PC-9 (cell line): ENCODE data around the gene TEDC2. TPM values are rescaled to one million over a fixed set of nuclear protein-coding genes. Genes with fewer than 3 reads are reported as not detected.

ENCODE experiments used
- BruUV-seq: library from RNA; stranded (reverse); fragments of 400-500 nt; replicated peaks from 2 replicates; lab custom pipeline; 2021; lab: Mats Ljungman, UMichigan
- CTCF ChIA-PET: fragments of 300-600 bp; sonication (Branson Sonifier 250); formaldehyde crosslinking; loops from one replicate; lab custom pipeline; 2022; ENCODE audit warnings: antibody characterized with exemption; lab: Charles Lee
- POLR2A ChIA-PET: fragments of 300-600 bp; sonication (Branson Sonifier 250); formaldehyde crosslinking; loops from one replicate; lab custom pipeline; 2022; ENCODE audit warnings: antibody characterized with exemption; ENCODE audit not compliant: unreplicated experiment; lab: Charles Lee
- DNase-seq, 2 experiments: peaks; one replicate each; pipeline versions ENCODE4 v3.0.0 to v3.0.0-alpha.2; 2015 to 2022; ENCODE audit warnings: mixed read lengths in 1 of 2
- H2AFZ ChIP-seq: fragments of 200-600 bp; sonication (generic); 2 replicates; pipeline ENCODE4 v1.8.1; 2017; ENCODE audit warnings: antibody characterized with exemption
- H3F3A ChIP-seq: fragments of 200-600 bp; sonication (generic); 2 replicates; pipeline ENCODE4 v1.8.1; 2017; ENCODE audit warnings: antibody characterized with exemption, mild to moderate bottlenecking, low read depth; ENCODE audit not compliant: insufficient read depth
- H3K27ac ChIP-seq: fragments of 200-600 bp; sonication (generic); 2 replicates; pipeline ENCODE4 v1.6.1; 2016; ENCODE audit warnings: mixed run types
- H3K27me3 ChIP-seq: fragments of 200-600 bp; sonication (generic); 2 replicates; pipeline ENCODE4 v1.6.1; 2016; ENCODE audit warnings: low read depth, mixed run types; ENCODE audit not compliant: insufficient read depth
- H3K36me3 ChIP-seq: fragments of 200-600 bp; sonication (generic); 2 replicates; pipeline ENCODE4 v1.6.1; 2016; ENCODE audit warnings: low read depth, mixed run types
- H3K4me1 ChIP-seq: fragments of 200-600 bp; sonication (generic); replicated peaks from 2 replicates; pipeline ENCODE4 v1.6.1; 2016; ENCODE audit warnings: mixed run types; ENCODE audit not compliant: insufficient read depth
- H3K4me2 ChIP-seq: fragments of 200-600 bp; sonication (generic); 2 replicates; pipeline ENCODE4 v1.6.1; 2017; ENCODE audit warnings: mixed run types
- H3K4me3 ChIP-seq: fragments of 200-600 bp; sonication (generic); 2 replicates; pipeline ENCODE4 v1.6.1; 2016; ENCODE audit warnings: mixed run types
- H3K79me2 ChIP-seq: fragments of 200-600 bp; sonication (generic); 2 replicates; pipeline ENCODE4 v1.6.1; 2017; ENCODE audit warnings: low read depth, mixed run types
- H3K9me2 ChIP-seq: fragments of 200-600 bp; sonication (generic); 2 replicates; pipeline ENCODE4 v1.8.1; 2017; ENCODE audit warnings: mild to moderate bottlenecking; ENCODE audit not compliant: insufficient read depth
- H3K9me3 ChIP-seq: fragments of 200-600 bp; sonication (generic); 2 replicates; pipeline ENCODE4 v1.8.1; 2016; ENCODE audit warnings: low read depth; ENCODE audit not compliant: insufficient read depth
- H4K20me1 ChIP-seq: fragments of 200-600 bp; sonication (generic); 2 replicates; pipeline ENCODE4 v1.8.1; 2017; ENCODE audit not compliant: insufficient read depth
- EZH2 ChIP-seq: fragments of 200-600 bp; sonication (generic); IDR thresholded peaks from 2 replicates; pipeline ENCODE4 v1.8.0; 2017; ENCODE audit warnings: antibody characterized with exemption, low read depth
- intact Hi-C: fragments of 100-400 bp; cut with micrococcal nuclease; formaldehyde crosslinking; loops from one replicate; pipeline ENCODE4 v1.10.0; 2022; ENCODE audit not compliant: unreplicated experiment
- total RNA-seq: library from RNA; stranded (reverse); gene quantifications from 2 replicates; pipeline ENCODE4 v1.2.3, GENCODE V29; 2021
- TF ChIP-seq, protein P1 (sequence below): fragments of 200-600 bp; sonication (generic); conservative IDR thresholded peaks from 2 replicates; pipeline ENCODE4 v1.6.1; 2017; ENCODE audit warnings: mixed run types, antibody characterized with exemption, mild to moderate bottlenecking, moderate library complexity

The TEDC2 gene
- total RNA-seq, 1 experiment from 2014 or later, result 26.3 TPM

DNA sequence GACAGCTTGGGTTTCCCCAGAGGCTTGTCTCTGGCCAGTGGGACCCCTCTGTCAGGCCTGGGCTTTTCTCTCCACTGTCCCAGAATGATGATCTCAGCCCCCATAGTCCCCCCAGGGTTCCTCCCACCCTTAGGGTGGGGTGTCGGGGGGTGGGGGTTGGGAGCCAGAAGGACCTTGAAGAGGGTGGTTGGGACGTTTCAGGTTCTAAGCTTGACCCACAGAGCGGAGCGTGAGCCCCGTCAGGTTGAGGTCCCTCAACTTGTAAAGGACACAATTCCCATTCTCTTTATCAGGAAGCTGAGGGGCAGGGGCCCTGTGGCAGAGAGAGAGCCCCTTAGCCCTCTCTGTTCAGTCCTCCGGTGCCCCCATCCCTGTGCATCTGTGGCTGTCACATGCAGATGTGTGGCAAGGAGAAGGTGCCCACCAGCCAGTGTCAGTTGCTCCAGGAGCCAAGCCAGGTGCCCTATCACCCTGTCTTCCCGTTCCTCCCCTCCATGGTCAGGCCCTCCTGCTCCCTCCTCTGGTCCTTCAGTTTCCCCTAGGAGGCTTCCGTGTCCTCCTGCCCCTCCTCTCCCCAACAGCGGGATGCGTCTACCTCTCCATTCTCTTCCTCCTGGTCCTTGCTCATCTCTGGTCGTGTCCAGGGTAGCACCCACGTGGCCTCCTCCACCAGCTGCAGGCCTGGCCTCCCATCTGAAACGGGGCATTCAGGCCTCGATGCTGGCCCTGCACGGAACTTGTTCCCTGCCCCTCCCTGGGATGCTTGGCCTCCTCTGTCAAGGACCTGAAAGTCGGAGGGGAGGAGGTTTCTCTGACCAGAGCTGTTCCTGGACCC is 9.7 kb downstream of the TEDC2 start:
- Histone ChIP-seq H3K4me2 (no peak overlapping the region; the same call in 1 of the 2 replicates), H3K9me3 (no peaks in the 10 kb centered on the region), H3K36me3 (no peaks in the 10 kb centered on the region), H3K9me2 (no peaks in the 10 kb centered on the region), H3K27ac (no peak overlapping the region), H3F3A (peaks cover 34% of the 10 kb centered on the region; the same call in 1 of the 2 replicates), H4K20me1 (peaks cover 2% of the 10 kb centered on the region; the same call in 1 of the 2 replicates), H3K27me3 (no peaks in the 10 kb centered on the region), H3K4me3 (no peak overlapping the region), H3K79me2 (peaks cover 5% of the 10 kb centered on the region; the same call in 1 of the 2 replicates), H2AFZ (no peak overlapping the region), H3K4me1 (peaks cover 19% of the 10 kb centered on the region; the same call in 1 of the 2 replicates)
- no TSS peak for BruUV-seq
- POLR2A ChIA-PET, result interaction anchor here (0.7 kb wide), 1 partner anchor 167 kb away, joined by 3 read pairs; no protein-coding TSS in a partner anchor
- DNase-seq, result no peak
- intact Hi-C loops, result no loop called here
- TF ChIP-seq, protein P1, sequence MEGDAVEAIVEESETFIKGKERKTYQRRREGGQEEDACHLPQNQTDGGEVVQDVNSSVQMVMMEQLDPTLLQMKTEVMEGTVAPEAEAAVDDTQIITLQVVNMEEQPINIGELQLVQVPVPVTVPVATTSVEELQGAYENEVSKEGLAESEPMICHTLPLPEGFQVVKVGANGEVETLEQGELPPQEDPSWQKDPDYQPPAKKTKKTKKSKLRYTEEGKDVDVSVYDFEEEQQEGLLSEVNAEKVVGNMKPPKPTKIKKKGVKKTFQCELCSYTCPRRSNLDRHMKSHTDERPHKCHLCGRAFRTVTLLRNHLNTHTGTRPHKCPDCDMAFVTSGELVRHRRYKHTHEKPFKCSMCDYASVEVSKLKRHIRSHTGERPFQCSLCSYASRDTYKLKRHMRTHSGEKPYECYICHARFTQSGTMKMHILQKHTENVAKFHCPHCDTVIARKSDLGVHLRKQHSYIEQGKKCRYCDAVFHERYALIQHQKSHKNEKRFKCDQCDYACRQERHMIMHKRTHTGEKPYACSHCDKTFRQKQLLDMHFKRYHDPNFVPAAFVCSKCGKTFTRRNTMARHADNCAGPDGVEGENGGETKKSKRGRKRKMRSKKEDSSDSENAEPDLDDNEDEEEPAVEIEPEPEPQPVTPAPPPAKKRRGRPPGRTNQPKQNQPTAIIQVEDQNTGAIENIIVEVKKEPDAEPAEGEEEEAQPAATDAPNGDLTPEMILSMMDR, result no peak
- no peak for TF ChIP-seq EZH2
- CTCF ChIA-PET, result no interaction called here

DNA sequence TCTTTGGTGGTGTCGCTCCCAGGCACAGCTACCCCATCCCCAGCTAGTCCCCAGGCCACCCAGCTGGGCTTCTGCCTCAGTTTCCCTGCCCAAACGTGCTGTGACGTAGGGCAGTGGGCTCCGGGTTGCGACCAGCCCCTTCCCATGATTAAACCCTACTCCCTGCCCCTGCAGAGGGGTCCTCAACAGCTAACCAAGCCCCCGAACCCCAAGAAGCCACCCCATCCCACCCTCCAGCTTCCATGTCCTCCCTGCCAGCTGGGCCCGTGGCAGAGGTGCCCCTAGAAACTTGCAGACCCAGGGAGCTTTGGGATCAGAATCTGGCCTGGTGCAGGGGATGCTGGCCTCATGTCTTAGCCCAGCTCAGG is 10.3 kb downstream of the TEDC2 start:
- Histone ChIP-seq H4K20me1 (peaks cover 2% of the 10 kb centered on the region; the same call in 1 of the 2 replicates), H3K27me3 (no peaks in the 10 kb centered on the region), H3K9me2 (no peaks in the 10 kb centered on the region), H3K4me3 (no peak overlapping the region), H2AFZ (no peak overlapping the region), H3K4me2 (no peak overlapping the region), H3K79me2 (peaks cover 5% of the 10 kb centered on the region; the same call in 1 of the 2 replicates), H3K36me3 (no peaks in the 10 kb centered on the region), H3F3A (peaks cover 33% of the 10 kb centered on the region; the same call in 1 of the 2 replicates), H3K9me3 (no peaks in the 10 kb centered on the region), H3K4me1 (peaks cover 19% of the 10 kb centered on the region; the same call in 1 of the 2 replicates), H3K27ac (no peak overlapping the region)
- ChIA-PET CTCF (no interaction called here), POLR2A (interaction anchor here (0.7 kb wide), 1 partner anchor 167 kb away, joined by 3 read pairs; no protein-coding TSS in a partner anchor)
- BruUV-seq, result no TSS peak
- no peak for TF ChIP-seq EZH2
- TF ChIP-seq, protein P1, result no peak
- DNase-seq, result no peak
- intact Hi-C loops, result no loop called here

DNA sequence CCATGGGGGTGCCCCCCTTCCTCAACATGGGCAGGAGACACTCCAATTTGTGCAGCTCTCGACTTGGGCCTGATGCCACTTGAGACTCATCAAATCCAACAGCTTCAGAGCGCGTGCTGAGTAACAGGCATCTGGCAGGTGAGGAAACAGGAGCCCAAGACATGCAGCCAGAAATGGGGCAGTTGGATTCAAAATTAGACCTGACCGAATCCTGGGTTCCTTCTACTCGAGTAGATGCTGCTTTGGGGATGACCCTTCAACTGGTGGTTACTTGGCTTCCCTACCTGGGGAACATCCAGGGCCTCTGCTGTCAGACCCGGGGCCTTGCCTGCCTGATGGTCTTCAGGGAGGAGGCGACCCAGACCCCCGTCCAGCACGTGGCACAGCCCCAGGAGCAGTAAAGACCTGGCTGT is 10.7 kb downstream of the TEDC2 start:
- ChIA-PET POLR2A (interaction anchor here (0.6 to 0.7 kb wide), 2 partner anchors 168 to 213 kb away, joined by 3 to 6 read pairs; no protein-coding TSS in a partner anchor), CTCF (no interaction called here)
- Histone ChIP-seq H4K20me1 (peaks cover 2% of the 10 kb centered on the region; the same call in 1 of the 2 replicates), H3K27ac (no peak overlapping the region), H3K4me1 (peaks cover 19% of the 10 kb centered on the region; the same call in 1 of the 2 replicates), H3F3A (peaks cover 29% of the 10 kb centered on the region; the same call in 1 of the 2 replicates), H2AFZ (no peak overlapping the region), H3K4me2 (no peak overlapping the region), H3K4me3 (no peak overlapping the region), H3K36me3 (no peaks in the 10 kb centered on the region), H3K27me3 (no peaks in the 10 kb centered on the region), H3K9me2 (no peaks in the 10 kb centered on the region), H3K9me3 (no peaks in the 10 kb centered on the region), H3K79me2 (peaks cover 5% of the 10 kb centered on the region; the same call in 1 of the 2 replicates)
- BruUV-seq, result no TSS peak
- TF ChIP-seq, protein P1, result no peak
- no peak for TF ChIP-seq EZH2
- intact Hi-C loops, result no loop called here
- DNase-seq, result no peak
